ENCODE measurements around the gene PARP12.

PARP12 gene

DNA sequence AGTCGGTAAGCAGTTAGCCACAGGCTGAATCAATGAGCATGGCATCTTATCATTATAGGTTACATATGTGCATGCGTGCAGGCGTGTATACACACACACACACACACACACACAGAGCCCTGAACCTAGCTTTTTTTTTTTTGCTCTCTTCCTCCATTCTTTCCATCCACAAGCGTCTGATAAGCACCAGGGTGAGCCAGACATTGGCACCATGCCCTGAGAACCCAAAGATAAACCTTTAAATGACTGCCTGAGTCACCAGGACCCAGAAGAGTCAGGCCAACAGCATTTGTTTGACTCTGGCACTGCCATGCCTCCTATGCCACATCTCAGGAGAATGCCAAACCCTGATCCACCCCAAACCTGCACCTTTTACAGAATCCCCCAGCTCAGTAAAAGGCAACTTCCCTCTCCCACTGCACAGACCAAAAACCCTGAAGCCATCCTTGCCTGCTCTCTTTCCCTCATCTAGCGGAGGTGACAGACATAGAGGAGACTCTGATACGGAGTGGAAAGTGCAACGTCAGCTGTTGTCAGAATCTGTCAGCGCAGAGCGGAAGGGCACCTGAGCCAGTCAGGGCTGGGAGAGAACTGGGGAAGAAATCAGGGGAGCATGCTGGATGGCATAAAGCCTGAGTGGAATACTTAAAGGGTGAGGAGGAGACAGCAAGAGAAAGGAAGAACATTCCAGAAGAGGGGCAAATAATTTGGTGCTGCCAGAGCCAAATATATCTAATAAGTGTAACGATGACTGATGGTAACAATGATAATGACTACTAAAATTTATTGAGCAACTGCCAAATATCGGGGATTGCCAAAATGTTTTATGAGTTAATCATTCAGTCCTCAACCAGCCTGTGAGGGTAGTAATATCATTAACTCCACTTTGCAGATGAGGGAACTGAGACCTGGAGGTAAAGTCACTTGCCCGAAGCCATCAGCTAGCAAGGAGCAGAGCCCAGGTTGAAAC is 3.2 kb downstream of the PARP12 start:
- no peak for DNase-seq (ENCODE audit: low read depth)

DNA sequence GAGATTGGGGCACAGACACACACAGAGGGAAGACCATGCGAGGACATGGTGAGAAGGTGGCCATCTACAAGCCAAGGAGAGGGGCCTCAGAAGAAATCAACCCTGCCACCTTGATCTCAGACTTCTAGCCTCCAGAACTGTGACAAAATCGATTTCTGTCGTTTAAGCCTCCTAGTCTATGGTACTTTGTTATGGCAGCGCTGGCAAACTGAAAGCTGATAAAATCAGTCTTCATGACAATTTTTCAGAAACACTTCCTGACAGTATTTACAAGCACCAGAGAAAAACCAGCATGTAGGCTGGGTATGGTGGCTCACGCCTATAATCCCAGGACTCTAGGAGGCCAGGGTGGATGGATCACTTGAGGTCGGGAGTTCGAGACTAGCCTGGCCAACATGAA is 4.2 kb downstream of the PARP12 start:
- DNase-seq (ENCODE audit: low read depth), result no peak

DNA sequence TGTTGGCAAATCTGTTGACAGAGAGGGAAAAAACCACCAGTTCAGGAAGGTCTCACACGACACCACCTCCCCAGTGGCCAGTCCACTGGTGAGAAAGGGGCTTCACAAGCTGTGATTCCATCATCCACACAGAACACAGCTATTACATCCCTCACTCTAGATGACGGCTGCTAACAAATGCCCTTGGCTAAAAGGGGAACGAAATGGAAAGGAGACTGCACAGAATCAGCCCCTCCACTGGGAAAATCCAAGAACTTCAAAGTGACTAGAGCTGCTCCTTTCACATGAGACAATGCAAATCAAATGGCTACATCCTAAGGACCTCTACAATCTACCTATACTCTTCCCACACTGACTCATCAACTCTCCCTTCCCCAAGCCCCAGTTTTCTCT is 5.6 kb downstream of the PARP12 start:
- DNase-seq (ENCODE audit: low read depth), result no peak

DNA sequence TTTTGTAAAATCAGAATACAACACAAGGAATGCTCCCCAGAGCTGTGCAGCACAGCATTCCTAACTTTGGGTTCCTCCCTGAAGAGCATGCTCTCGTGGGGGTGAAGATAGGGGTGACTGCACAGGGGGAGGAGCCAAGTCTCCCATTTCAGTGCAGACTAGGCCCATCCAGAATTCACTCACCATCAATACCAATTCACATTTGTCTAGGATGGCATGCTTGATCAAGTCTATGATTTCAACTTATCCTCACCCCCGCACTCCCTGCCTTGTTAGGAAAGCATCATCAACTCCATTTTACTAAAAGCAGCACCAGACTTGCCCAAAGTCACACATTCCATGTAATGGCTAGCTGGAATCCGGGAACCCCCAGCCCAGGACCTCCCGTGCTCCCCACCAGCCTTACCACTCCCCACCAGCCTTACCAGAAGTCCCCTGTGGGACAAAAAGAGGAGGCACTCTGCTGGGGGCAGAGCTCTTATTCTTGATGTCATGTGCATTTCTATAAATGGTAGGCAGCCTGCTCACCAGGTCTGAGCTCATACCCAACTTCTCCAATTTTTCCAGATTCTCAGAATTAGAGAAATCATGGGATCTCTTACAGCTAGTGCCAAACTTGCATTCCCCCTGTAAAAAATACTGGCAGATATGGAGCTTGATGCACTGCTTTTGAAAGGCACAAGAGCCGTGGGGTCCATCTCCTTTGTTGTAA is 6.2 kb downstream of the PARP12 start:
- DNase-seq (ENCODE audit: low read depth), result no peak

DNA sequence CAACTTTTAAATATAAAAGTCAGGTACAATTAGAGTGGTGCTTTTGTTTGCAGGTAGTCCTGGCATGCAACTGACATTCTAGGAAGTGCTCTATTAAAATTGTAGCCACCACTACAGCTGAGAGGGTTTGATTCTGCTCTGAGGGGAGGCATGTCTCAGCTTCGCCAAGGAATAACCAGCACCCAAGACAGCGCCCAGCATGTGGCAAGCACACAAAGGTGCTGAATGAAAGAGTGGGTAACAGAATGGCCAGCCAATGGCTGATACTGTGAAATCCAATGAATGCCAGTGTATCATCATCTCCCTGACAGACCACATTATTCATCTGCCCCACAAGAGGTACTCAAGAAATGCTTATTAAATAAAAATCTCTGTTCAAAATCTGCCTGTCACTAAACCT is 6.9 kb downstream of the PARP12 start:
- no peak for DNase-seq (ENCODE audit: low read depth)

DNA sequence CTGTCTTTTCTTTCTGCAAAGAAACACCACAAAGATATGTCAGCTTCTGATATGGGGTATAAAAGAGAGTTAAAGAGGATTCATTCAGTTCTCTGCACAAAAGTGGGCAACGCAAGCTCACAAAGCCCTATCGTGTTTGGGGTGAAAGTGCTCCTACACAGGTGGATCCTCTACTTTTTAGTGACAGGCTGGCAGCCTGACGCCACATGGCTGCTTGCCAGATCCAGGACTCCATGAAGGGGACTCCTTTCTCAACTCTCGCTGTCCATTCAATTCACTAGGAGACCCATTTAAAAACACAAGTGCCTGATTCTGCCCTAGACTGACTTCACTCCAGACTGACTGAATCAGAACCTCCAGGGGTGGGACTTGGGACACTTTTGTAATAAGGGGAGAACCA is 8.0 kb downstream of the PARP12 start:
- no peak for DNase-seq (ENCODE audit: low read depth)

DNA sequence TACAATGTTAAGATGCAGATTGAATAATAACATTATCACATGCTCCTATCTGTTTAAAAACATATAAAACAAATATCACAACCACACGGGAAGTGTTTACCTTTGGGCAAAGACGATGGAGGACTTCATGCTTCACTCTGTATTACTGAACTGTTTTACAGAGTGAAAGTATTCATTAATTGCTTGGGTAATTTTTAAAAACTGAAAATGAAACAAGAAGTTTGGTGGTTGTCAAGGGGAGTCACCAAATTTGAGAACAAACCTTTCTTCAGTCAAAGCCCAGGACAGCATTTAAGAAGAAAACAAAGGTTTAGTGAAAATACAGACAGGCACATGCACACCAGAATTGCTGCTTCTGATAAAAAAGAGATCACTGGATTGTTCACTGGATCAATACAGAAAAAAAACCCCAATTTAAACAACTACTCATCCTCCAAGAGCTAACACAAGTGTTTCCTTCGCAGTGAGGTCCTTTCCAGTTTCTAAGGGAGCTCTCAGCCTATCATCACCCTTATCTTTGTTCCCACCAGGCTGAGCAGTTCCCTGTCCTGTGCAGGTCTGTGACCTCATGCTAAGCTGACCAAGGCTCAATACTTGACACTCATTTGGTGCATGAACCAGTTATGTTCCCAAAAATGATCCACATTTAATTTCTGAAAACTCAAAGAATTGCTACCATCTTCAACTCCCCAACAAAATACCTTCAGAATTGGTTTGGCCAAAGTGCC is 8.8 kb downstream of the PARP12 start:
- DNase-seq (ENCODE audit: low read depth), result no peak

DNA sequence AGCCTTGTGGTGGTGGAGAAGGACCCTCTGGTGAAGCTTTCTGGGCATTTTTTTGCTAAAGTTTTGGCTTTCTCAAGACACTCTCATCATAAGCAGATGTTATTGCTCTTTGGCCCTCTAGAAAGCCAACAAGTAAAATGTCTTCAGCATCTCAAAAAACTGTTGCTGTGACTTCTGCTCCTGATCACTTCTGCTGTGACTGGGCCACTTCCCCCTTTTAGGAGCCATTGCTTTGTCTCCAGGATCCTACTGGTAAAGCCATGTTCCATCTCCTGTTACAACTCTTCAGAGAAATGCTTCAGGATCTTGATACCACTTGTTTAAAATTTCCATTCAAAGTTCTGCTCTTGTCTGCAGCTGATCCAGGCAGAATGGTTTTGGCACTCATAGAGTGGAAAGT is 10.9 kb downstream of the PARP12 start:
- no peak for DNase-seq (ENCODE audit: low read depth)

DNA sequence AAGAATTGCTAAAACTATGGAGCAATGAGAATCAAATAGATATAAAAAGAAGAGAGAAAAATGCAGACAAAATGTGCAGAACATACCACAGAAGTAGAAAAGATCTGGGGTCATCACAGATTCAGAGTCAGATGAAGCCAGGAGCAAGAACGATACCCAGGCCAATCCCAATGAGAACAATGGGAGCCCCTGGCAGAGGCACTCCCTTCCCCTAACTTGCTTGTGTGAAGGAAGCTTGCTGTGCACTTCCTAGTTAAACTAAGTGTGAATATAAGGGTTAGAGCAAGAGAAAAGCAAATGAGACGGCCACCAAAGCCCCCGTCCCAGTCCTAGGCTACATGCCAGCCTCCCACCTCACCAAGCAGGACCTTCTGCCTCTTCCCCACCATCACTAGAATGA is 12.7 kb downstream of the PARP12 start:
- DNase-seq (ENCODE audit: low read depth), result no peak

DNA sequence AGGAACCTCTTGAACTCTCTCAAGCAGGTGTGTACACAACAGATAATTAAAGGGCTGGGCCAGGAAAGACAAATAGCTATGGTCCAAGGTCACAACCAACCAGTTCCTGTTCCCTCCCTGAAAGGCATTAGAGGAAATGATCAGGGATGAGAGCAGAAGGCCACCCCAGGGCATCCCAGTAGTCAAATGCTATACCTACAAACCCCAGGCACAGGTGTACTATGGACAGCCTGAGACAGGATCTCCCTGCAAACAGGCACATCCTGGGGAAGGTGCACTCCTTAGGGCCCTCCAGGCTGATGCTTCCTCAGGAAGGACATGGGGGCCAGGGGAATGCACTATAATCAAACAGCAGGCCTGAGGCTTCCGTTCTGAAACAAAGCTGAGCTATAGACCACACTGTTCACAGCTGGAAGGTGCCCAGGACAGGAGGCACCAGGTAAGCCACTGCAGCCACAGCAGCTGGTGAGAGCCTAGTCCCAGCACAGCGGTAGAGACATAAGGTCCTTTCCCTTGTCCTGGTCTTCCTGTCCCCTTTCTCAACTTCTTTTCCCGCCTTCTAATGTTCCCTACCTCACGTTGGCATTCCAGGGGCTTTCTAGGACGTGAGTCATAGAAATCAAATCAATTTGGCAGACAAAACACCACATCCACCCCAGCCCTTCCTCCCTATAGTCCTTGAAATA is 13.3 kb downstream of the PARP12 start:
- DNase-seq (ENCODE audit: low read depth), result no peak

DNA sequence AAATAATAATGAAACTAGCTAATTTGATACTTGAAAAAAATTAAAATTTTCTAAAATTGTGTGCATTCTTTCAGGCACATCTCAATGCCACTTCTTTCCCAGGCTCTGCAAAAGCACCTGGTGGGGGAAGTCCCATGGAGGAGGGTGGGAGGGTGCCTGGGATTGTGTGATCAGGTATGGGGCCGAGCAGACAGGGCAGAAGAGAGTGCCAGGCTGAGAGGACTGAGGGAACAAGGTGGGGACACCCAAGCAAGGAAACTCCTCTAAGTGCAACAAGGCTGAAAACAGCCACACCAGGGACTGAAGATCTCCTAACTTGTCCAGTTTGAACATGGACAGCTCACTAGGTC is 13.8 kb downstream of the PARP12 start:
- DNase-seq (ENCODE audit: low read depth), result no peak

DNA sequence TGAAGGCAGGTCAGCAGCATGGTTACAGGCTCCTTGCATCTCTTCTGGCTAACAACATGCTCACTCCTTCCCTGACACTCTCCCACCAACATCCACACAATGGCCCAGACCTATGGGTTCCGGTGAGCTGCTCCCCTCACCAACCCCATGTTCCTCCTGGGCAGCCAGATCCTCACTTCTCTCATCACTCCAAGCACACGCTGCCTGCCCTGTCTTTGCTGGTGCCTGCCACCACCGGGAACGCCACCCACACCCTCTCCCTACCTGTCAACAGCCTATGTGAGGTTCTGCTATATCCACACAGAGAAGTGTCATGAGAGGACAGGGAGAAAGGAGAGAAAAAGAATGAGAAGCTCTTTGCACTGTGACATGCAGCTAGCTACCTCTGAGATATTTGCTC is 14.6 kb downstream of the PARP12 start:
- DNase-seq (ENCODE audit: low read depth), result no peak

DNA sequence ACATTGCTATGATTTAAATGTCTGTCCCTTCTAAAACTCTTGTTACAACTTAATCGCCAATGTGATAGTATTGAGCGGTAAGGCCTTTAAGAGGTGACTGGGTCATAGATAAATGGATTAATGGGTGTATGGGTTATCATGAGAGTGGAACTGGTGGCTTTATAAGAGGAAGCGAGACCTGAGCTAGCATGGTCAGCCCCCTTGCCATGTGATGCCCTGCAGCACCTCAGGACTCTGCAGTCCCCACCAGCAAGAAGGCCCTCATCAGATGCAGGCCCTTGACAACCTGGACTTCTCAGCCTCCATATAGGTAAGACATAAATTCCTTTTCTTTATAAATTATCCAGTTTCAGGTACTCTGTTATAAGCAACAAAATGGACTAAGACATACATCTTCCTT is 15.6 kb downstream of the PARP12 start:
- no peak for DNase-seq (ENCODE audit: low read depth)

DNA sequence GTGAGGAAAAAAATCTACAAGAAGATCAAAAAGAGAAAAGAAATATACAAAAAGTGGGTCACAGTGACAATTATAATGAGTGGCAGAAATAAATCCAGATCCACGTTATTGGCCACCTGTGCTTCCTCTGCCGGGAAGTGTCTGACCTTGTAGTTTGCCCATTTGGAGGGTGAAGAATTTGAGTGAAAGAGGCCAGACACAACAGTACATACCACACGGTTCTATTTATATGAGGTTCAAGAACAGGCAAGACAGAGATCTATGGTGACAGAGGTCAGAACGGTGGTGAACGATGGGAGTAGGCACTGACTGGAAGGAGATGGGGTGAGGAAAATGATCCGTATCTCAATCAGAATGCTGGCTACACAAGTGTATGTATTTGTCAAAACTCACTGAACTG is 17.1 kb downstream of the PARP12 start:
- no peak for DNase-seq (ENCODE audit: low read depth)

DNA sequence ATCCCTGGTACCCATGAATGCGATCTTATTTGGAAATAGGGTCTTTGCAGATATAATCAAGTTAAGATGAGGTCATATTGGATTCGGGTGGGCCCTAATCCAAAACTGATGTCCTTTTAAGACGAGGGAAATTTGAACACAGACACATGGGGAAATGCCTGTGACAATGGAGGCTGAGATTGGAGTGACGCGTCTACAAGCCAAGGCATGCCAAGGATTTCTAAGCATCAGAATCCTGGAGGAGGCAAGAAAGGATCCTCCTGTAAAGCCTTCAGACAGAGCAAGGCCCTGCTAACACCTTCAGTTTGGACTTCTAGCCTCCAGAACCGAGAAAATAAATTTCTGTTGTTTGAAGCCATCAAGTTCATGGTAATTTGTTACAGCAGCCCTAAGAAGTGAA is 18.5 kb downstream of the PARP12 start:
- DNase-seq (ENCODE audit: low read depth), result no peak

DNA sequence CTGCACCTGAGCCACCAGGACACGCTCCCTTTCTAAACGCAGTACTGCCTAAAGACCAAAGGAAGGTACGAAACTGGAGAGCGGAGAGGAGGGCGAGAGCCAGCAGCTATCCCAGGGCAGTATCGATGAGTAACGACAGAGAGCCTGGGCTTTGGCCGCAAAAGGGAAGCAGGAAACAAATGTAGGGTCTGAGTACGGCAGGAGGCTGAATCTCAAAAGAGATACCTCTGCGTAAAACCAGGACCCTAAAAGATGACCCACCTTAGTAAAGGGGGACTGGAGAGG is 20.4 kb downstream of the PARP12 start:
- DNase-seq (ENCODE audit: low read depth), result no peak

DNA sequence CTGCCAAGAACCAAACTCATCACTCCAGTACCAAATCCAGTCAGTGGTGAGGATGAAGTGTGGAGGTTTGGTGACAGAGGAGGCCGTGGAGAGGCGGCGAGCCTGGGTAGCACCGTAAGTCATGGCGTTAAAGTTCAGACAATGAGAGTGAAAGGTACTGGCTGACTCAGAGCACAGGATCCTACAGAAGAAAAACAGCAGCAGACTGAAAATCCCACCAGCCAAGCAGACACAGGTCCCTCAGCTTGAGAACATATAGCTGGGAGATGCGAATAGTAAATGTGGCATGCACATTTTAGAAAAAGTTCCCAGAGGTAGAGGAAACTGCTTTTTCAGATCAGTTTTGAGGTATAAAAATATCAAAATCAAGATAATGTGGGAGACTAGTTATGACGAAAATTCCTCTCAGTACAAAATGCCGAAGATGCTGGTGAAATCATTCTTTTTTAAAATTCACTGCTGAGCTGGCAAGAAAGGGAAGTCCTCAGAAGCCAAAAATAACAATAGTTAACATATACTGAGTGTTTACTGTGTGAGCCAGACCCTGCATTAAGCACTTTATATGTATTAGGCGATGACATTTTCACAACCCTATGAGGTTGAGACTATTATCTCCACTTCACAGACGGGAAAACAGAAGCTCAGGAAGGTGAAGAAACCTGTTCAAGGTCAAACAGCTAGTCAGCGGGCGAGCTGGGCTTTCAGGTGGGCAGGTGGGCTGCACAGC is 20.9 kb downstream of the PARP12 start:
- no peak for DNase-seq (ENCODE audit: low read depth)

DNA sequence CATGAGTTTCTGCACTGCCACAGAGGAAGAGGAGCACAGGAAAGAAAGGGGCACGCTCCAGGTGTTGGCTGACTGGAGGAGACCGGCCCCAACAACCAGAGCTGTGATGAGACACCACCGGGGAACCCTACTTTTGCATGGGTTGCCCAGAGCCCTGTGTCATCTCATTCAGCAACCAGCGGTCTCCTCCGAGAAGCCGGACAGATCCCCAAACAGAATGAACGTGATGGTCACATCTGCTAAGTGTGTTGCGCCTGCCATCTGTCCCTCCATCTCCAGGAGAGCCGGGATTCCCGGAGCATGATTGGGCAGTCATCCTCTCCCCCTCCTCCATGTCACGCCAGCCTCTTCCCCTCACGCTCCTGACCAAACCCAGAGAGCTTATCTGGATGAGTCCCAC is 22.9 kb downstream of the PARP12 start:
- DNase-seq (ENCODE audit: low read depth), result no peak

DNA sequence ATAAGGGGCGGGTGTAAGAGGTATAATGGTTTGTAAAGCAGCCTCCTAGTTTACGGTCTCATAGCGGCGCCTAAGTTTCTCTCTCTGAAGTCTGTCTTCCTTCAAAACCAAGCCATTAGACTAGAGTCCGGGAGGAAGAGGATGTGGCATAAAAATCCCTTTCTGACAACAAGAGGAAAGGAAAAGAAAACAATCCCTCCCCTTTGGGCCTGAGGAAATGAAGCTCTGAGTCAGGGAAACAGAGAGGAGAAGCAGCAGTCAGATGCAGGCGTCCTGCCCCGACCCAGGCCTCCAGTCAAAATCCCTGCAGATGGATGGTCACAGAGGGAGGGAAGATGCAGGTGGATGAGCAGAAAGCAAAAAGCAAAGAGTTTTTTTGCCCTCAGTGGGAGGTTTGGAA is 23.7 kb downstream of the PARP12 start:
- no peak for DNase-seq (ENCODE audit: low read depth)

DNA sequence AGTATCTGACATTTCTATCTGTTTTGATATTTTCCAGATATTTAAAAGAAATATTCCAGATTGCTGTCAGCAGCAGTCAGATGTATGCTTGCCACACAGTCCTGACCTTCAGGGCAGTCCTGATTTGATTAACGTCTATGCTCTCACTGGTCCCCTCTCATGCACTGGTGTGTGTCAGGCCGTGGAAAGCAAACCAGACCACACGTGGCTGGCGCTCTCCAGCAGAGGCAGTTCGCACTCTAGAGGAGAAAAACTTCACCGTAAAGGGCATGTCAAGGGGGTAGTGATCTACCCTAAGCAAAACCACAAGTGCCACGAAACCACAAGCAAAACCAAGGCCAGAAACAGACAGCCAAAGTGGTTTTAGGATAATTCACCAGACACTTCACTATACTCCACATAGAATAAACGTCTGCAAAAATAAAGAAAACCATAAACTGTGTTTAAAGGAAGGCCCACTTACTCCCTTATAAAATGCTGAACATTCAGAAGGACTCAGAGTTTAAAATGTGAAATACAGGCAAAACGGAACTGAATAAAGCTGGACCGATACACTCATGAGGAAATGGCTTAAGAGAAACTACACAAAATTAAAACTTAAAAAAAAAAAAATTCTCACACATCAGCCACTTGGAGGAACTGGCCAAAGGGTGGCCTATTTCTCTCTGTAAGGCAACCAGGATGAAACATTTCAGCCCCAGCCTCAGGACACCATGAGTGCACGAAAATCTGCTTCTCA is 26.4 kb downstream of the PARP12 start:
- DNase-seq (ENCODE audit: low read depth), result no peak

All from stimulated activated CD8-positive, alpha-beta memory T cell treated with anti-CD3 and anti-CD28 coated beads, Interleukin-12 subunit alpha, Interleukin-12 subunit beta, amount 100 ng/mL, for 4 hours (primary cell).